HG03097 (cell line): ENCODE data around the gene CTIF.

ENCODE experiments used
- ATAC-seq: cut with Tn5 transposase; IDR thresholded peaks from one replicate; pipeline ENCODE4 v1.9.1; 2021; ENCODE audit not compliant: unreplicated experiment, low FRiP score

CTIF gene

GRCh38 chr18:48675912-48676311, 137.1 kb downstream of the CTIF start:
- ATAC-seq: no peak

DNA sequence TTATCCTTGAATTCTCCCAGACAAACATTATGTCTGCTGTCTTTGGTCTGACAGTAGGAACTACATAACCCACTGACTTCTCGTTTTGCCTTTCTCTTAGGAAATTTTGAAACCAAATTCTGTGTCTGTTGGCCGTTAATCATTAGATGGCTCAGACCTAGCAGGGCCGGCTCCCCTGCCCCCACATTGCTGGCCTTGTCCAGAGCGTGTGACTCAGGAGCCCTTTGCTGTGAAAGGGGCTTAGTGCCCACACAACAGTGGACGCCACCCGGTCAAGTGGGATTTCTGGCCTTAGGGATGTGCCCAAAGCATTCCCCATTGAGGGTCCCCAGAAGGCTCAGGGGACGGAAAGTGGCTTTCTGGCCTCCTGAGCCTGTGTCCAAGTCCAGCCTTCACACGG, 137.5 kb downstream of the CTIF start:
- ATAC-seq: no peak

DNA sequence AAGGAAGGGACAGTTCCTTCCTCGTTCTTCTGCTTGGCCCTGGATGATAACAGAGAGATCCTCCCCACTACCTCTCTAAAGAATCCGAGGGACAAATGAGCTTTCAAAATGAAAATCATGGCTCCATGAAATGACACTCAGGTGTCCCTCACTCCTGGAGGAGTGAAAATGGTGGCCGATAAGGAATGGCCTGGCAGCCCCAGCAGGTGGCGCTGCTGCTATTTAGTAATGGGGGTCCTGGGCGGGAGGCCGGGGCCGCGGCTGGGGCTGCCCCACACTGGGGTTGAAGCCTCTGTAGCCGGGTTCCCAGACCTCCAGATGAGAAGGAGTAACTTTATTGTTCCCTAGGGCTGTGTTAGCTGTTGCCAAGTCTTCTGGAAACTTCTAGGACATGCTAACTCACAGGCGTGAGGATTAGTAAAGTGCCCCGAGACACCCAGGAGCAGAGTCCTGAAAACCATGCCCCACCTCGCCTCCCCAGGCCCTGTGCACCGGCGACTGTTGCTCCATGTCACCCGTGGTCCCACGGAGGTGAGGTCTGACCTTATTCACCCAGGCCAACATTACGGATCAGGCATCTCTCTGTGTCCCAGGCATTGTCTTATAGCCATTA, 138.0 kb downstream of the CTIF start:
- ATAC-seq: no peak

GRCh38 chr18:48678237-48679115, 139.6 kb downstream of the CTIF start:
- ATAC-seq: no peak

DNA sequence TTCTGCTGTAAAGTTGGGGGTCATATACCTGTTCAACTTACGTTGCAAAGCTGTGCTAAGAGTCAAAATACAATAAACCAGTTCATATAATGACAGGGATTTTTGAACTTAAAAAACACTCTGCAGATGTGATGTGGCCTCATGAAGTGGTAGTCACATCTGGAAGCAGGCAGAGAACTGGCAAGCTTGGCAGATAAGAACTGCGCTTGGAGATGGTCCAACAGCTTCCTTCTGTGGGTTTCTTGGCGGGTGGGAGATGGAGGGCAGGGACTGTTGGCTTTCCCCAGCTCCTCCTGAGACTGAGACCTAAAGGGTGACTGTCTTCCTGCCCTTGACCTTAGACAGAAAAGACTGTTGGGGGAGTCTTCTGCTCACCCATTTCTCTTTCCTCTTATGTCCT, 140.4 kb downstream of the CTIF start:
- no peak for ATAC-seq

DNA sequence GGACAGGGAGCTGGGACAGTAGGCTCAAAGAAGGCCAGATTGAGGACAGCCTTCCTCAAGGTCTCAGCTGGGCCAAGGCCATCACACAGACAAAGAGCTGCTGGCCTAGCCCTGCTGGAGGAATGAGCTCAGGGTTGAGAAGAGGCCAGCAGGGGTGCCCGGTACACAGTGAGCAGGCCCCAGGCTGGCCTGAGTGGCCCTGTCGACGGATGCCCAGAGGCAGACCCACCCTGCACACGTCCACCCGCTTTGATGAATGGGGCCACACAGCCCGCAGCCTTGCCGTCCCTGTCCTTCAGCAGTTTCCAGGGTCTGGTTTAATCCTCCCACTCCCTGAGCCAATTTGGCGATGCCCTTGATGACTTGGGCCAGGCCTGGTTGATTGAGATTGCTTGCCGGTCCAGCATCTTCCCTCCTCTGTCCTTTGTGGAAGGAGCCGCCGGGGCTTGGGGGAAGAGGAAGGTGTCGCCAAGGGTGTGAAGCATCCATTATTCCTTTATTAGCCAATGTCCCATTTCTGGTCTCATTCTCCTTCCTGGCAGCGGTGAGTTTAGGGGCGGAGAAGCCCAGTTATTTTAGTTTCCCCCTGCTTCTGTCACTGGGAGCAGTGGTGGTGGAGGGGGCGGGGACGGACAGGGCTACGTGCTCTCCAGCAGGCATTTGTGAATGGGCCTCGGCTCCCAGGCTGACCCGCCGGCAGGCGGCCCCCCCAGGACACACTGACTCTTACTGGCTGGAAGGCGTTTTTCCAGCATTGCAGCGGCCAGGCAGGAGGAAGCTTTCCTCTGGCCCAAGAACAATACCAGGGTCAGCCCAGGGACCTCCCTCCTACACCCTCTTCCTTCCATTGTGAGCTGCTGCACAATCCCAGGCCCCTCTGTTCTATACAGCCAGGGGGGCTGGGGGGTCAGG, 141.8 kb downstream of the CTIF start:
- ATAC-seq: no peak

- ATAC-seq: no peak
Observed at GRCh38 chr18:48682768-48683167, 143.9 kb downstream of the CTIF start.

DNA sequence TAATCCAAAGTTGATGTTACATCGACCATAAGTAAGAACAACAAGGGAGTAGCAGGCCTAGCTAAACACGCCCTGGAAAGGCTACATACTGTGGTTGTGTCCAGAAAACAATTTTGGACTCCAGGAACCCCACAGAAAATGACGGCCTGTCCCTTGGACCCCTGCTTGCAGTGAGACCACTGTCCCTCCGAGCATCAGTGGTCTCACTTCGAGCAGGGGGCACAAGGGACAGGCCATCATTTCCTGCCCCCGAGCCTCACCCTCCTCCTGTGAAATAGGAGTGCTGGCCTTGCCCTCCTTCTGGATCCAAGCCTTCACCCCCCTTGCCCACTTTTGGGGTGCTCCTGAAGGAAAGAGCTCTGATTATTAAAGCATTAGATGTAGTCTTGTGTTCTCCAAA, 144.4 kb downstream of the CTIF start:
- ATAC-seq: no peak

- ATAC-seq: no peak
Observed at GRCh38 chr18:48683661-48684060, 144.8 kb downstream of the CTIF start.

- no peak for ATAC-seq
Observed at GRCh38 chr18:48687346-48688042, 148.7 kb downstream of the CTIF start.

GRCh38 chr18:48688961-48689360, 150.1 kb downstream of the CTIF start:
- ATAC-seq: no peak

GRCh38 chr18:48689548-48689947, 150.7 kb downstream of the CTIF start:
- no peak for ATAC-seq

- no peak for ATAC-seq
Observed at GRCh38 chr18:48690494-48690893, 151.7 kb downstream of the CTIF start.

DNA sequence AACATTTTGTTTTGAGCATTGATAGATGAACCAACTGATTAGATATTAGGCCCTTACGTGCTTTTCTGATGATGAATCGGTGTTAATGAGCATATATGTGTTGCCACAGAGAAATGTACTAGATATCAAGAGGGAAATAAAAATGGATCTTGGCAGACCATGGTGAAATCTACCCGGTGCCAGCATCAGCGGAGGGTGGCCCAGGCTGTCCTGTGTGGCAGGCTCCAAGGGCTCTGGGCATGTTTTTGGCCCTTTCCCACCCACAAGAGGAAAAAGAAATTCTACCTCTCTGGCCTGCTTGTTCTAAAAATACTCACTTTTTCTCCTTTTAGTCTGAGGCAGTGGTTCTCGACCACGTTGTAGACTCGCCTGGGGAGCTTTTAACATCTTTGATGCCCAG, 154.2 kb downstream of the CTIF start:
- ATAC-seq: no peak

- ATAC-seq: no peak
Observed at GRCh38 chr18:48693625-48694262, 154.9 kb downstream of the CTIF start.

- no peak for ATAC-seq
Observed at GRCh38 chr18:48694295-48694694, 155.5 kb downstream of the CTIF start.

GRCh38 chr18:48695671-48696070, 156.8 kb downstream of the CTIF start:
- no peak for ATAC-seq

GRCh38 chr18:48696218-48696617, 157.4 kb downstream of the CTIF start:
- ATAC-seq: no peak

- ATAC-seq: no peak
Observed at GRCh38 chr18:48697441-48697840, 158.6 kb downstream of the CTIF start.

DNA sequence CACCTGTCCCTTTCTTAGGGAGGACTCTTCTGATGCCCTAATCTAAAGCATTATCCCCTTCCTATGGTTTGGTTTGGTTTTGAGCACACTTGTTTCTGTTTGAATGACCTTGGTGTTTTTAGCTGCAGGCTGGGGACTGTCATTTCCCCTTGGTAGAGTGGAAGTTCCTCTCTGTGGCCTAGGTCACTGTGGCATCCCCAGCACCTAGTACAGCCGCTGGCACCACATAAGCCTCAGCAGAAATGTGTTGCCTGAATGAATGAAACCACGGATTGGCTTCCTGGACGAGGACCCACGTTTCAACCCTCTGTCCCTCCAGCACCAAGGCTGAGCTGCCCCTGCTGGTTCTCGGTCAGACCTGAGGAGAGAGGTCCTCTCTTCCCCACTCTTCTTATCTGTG, 159.9 kb downstream of the CTIF start:
- no peak for ATAC-seq
